H9 (cell line): Measurements from ENCODE around the gene ATP6V0B. TPM values are rescaled to one million over a fixed set of nuclear protein-coding genes. Genes with fewer than 3 reads are reported as not detected.
A peak's percentile ranks its signal among the peaks of the same experiment; 100 is the strongest.

Source experiments
- DNase-seq: peaks from one replicate; pipeline ENCODE4 v3.0.0-alpha.2; 2017
- H2AFZ ChIP-seq: one replicate; pipeline ENCODE4 v1.6.1; 2013; ENCODE audit warnings: mild to moderate bottlenecking, low read length, control low read depth, moderate library complexity
- H2AK5ac ChIP-seq: 2 replicates; pipeline ENCODE4 v1.6.1; 2013; ENCODE audit warnings: low read length, control low read depth, mixed read lengths; ENCODE audit not compliant: insufficient read length
- H2BK120ac ChIP-seq: one replicate; pipeline ENCODE4 v1.6.1; 2013; ENCODE audit warnings: low read depth, mild to moderate bottlenecking, low read length, control low read depth, inconsistent platforms; ENCODE audit not compliant: poor library complexity, severe bottlenecking
- H2BK12ac ChIP-seq: 2 replicates; pipeline ENCODE4 v1.6.1; 2013; ENCODE audit warnings: low read length, control low read depth, mixed read lengths, low read depth; ENCODE audit not compliant: insufficient read length
- H2BK15ac ChIP-seq: 2 replicates; pipeline ENCODE4 v1.6.1; 2013; ENCODE audit warnings: low read depth, low read length, control low read depth
- H2BK20ac ChIP-seq: one replicate; pipeline ENCODE4 v1.6.1; 2013; ENCODE audit warnings: low read depth, mild to moderate bottlenecking, low read length, control low read depth, inconsistent platforms; ENCODE audit not compliant: poor library complexity, severe bottlenecking
- H2BK5ac ChIP-seq: 2 replicates; pipeline ENCODE4 v1.6.1; 2013; ENCODE audit warnings: low read length, control low read depth, mixed read lengths; ENCODE audit not compliant: insufficient read length
- H3K14ac ChIP-seq: 2 replicates; pipeline ENCODE4 v1.6.1; 2013; ENCODE audit warnings: low read length, control low read depth; ENCODE audit not compliant: insufficient read depth
- H3K18ac ChIP-seq: 2 replicates; pipeline ENCODE4 v1.6.1; 2013; ENCODE audit warnings: low read depth, mild to moderate bottlenecking, mixed read lengths, low read length, control low read depth; ENCODE audit not compliant: insufficient read length
- H3K23ac ChIP-seq: 2 replicates; pipeline ENCODE4 v1.6.1; 2013; ENCODE audit warnings: low read length, control low read depth, mixed read lengths, low read depth; ENCODE audit not compliant: insufficient read length
- H3K23me2 ChIP-seq: 2 replicates; pipeline ENCODE4 v1.6.1; 2013; ENCODE audit warnings: low read depth, mild to moderate bottlenecking, mixed read lengths, low read length, control low read depth; ENCODE audit not compliant: insufficient read length, poor library complexity, severe bottlenecking
- H3K27ac ChIP-seq: 2 replicates; pipeline ENCODE4 v1.5.1; 2013; ENCODE audit warnings: low read length, control low read depth, mixed read lengths, low read depth; ENCODE audit not compliant: insufficient read length
- H3K27me3 ChIP-seq: 2 replicates; pipeline ENCODE4 v1.6.1; 2013; ENCODE audit warnings: low read length, control low read depth, inconsistent platforms; ENCODE audit not compliant: insufficient read depth
- H3K4ac ChIP-seq: 2 replicates; pipeline ENCODE4 v1.6.1; 2013; ENCODE audit warnings: low read depth, mild to moderate bottlenecking, control low read depth, inconsistent platforms, low read length, moderate library complexity
- H3K4me1 ChIP-seq: 2 replicates; pipeline ENCODE4 v1.6.1; 2013; ENCODE audit warnings: low read length, control low read depth, inconsistent platforms; ENCODE audit not compliant: insufficient read depth
- H3K4me2 ChIP-seq: 2 replicates; pipeline ENCODE4 v1.6.1; 2013; ENCODE audit warnings: low read length, control low read depth, mixed read lengths; ENCODE audit not compliant: insufficient read length, insufficient read depth
- H3K56ac ChIP-seq: 2 replicates; pipeline ENCODE4 v1.6.1; 2013; ENCODE audit warnings: low read depth, mild to moderate bottlenecking, mixed read lengths, low read length, control low read depth; ENCODE audit not compliant: insufficient read length
- H3K79me1 ChIP-seq: 2 replicates; pipeline ENCODE4 v1.6.1; 2013; ENCODE audit warnings: low read depth, mild to moderate bottlenecking, moderate library complexity, low read length, control low read depth, inconsistent platforms; ENCODE audit not compliant: insufficient read depth, poor library complexity, severe bottlenecking
- H3K79me2 ChIP-seq: 2 replicates; pipeline ENCODE4 v1.6.1; 2013; ENCODE audit warnings: low read length, control low read depth, inconsistent platforms; ENCODE audit not compliant: insufficient read depth
- H3K9ac ChIP-seq: 2 replicates; pipeline ENCODE4 v1.6.1; 2013; ENCODE audit warnings: low read length, control low read depth, mixed read lengths; ENCODE audit not compliant: insufficient read length; ENCODE audit errors: extremely low read depth
- H3K9me3 ChIP-seq: one replicate; pipeline ENCODE4 v1.6.1; 2013; ENCODE audit warnings: low read depth, low read length, inconsistent platforms; ENCODE audit not compliant: control insufficient read depth
- H3T11ph ChIP-seq: one replicate; pipeline ENCODE4 v1.6.1; 2013; ENCODE audit warnings: mild to moderate bottlenecking, low read length, control low read depth, inconsistent platforms
- H4K20me1 ChIP-seq: one replicate; pipeline ENCODE4 v1.6.1; 2013; ENCODE audit not compliant: control insufficient read depth, insufficient read length, insufficient read depth
- H4K5ac ChIP-seq: 2 replicates; pipeline ENCODE4 v1.6.1; 2013; ENCODE audit warnings: low read depth, mild to moderate bottlenecking, mixed read lengths, low read length, control low read depth; ENCODE audit not compliant: insufficient read length
- H4K8ac ChIP-seq: replicated peaks from 2 replicates; pipeline ENCODE4 v1.6.1; 2013; ENCODE audit warnings: low read length, control low read depth, mixed read lengths, low read depth; ENCODE audit not compliant: insufficient read length
- H4K91ac ChIP-seq: 2 replicates; pipeline ENCODE4 v1.6.1; 2013; ENCODE audit warnings: low read depth, mild to moderate bottlenecking, moderate library complexity, mixed read lengths, low read length, control low read depth; ENCODE audit not compliant: insufficient read length
- H3K27ac Mint-ChIP-seq, 3 experiments: 2 replicates in 2 of 3; 3 replicates in 1 of 3; pipeline ENCODE4 v1.8.0; 2020 to 2021; ENCODE audit warnings: mixed read lengths in 3 of 3, mild to moderate bottlenecking in 1 of 3, moderate library complexity in 1 of 3
- H3K27me3 Mint-ChIP-seq: 2 replicates; pipeline ENCODE4 v1.8.0; 2021; ENCODE audit warnings: low read depth, mild to moderate bottlenecking, moderate library complexity, mixed read lengths
- H3K36me3 Mint-ChIP-seq, 3 experiments: 2 replicates in 2 of 3; 3 replicates in 1 of 3; pipeline ENCODE4 v1.8.0; 2020 to 2021; ENCODE audit warnings: low read depth in 3 of 3, mixed read lengths in 3 of 3; ENCODE audit not compliant: insufficient read depth in 1 of 3
- H3K4me1 Mint-ChIP-seq, 2 experiments: 2 replicates each; pipeline ENCODE4 v1.8.0; 2020; ENCODE audit warnings: mixed read lengths in 2 of 2
- H3K4me3 Mint-ChIP-seq, 2 experiments: 2 replicates in 1 of 2; 3 replicates in 1 of 2; pipeline ENCODE4 v1.8.0; 2020 to 2021; ENCODE audit warnings: mild to moderate bottlenecking in 2 of 2, mixed read lengths in 2 of 2, moderate library complexity in 1 of 2
- H3K9me3 Mint-ChIP-seq, 2 experiments: 2 replicates in 1 of 2; 3 replicates in 1 of 2; pipeline ENCODE4 v1.8.0; 2020; ENCODE audit warnings: mild to moderate bottlenecking in 2 of 2, mixed read lengths in 2 of 2, moderate library complexity in 1 of 2
- WGBS: extraction: QIAGEN DNeasy Blood & Tissue Kit; methylation state at CpG from one replicate; pipeline ENCODE4 v1.1.7; 2013; ENCODE audit warnings: missing lambda C conversion rate, low lambda C conversion rate, mixed read lengths; ENCODE audit not compliant: insufficient read length; ENCODE audit errors: extremely low coverage; 5-methylcytosine and 5-hydroxymethylcytosine counted together
- total RNA-seq: library from RNA; stranded (reverse); gene quantifications from 2 replicates; pipeline ENCODE4 v1.2.1, GENCODE V29; 2021
- TF ChIP-seq, protein P1 (sequence below): fragments of 200-600 bp; sonication (generic); conservative IDR thresholded peaks from 3 replicates; pipeline ENCODE4 v1.8.0; 2021; ENCODE audit warnings: antibody characterized with exemption, mild to moderate bottlenecking

The ATP6V0B gene
- total RNA-seq, 1 experiment from 2014 or later: 131 TPM

DNA sequence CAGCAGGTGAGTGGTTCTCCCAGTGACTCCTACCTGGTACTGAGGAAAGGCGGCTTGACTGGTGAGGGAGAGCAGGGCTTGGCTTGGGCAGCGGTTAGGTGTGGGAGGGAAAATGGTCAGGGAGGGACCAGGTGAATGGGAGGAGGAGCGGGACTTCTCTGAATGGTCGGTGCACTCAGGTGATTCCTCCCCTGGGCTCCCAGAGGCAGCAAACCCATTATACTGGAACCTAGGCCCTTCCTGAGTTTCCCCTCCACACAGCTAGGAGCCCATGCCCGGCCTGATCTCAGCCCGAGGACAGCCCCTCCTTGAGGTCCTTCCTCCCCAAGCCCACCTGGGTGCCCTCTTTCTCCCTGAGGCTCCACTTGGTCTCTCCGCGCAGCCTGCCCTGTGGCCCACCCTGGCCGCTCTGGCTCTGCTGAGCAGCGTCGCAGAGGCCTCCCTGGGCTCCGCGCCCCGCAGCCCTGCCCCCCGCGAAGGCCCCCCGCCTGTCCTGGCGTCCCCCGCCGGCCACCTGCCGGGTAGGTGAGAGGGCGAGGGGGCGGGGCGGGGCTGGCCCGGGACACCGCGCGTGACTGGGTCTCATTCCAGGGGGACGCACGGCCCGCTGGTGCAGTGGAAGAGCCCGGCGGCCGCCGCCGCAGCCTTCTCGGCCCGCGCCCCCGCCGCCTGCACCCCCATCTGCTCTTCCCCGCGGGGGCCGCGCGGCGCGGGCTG, 38.9 kb upstream of the ATP6V0B start:
- H4K20me1 ChIP-seq: no peaks in the 10 kb centered on the region
- no peak overlapping the region for H3K4ac ChIP-seq
- no peaks in the 10 kb centered on the region for H3K9me3 ChIP-seq
- H2BK120ac ChIP-seq: no peak overlapping the region
- Mint-ChIP-seq H3K36me3 (peaks cover 0 to 6% (median 0%) of the 10 kb centered on the region in 3 experiments; a peak in 2 of 7 replicates), H3K27me3 (peaks cover 15% of the 10 kb centered on the region), H3K27ac (peak overlapping the region in 1 of 3 experiments; percentile 44; a peak in 1 of 7 replicates), H3K9me3 (no peaks in the 10 kb centered on the region), H3K4me3 (peak overlapping the region; percentile 62 to 69), H3K4me1 (peaks cover 46 to 49% of the 10 kb centered on the region in 2 experiments)
- H2BK12ac ChIP-seq: no peak overlapping the region
- no peak overlapping the region for H4K8ac ChIP-seq
- H2BK15ac ChIP-seq: no peak overlapping the region
- H3K79me1 ChIP-seq: no peaks in the 10 kb centered on the region
- peaks cover 21% of the 10 kb centered on the region for H3K23me2 ChIP-seq
- TF ChIP-seq, protein P1, sequence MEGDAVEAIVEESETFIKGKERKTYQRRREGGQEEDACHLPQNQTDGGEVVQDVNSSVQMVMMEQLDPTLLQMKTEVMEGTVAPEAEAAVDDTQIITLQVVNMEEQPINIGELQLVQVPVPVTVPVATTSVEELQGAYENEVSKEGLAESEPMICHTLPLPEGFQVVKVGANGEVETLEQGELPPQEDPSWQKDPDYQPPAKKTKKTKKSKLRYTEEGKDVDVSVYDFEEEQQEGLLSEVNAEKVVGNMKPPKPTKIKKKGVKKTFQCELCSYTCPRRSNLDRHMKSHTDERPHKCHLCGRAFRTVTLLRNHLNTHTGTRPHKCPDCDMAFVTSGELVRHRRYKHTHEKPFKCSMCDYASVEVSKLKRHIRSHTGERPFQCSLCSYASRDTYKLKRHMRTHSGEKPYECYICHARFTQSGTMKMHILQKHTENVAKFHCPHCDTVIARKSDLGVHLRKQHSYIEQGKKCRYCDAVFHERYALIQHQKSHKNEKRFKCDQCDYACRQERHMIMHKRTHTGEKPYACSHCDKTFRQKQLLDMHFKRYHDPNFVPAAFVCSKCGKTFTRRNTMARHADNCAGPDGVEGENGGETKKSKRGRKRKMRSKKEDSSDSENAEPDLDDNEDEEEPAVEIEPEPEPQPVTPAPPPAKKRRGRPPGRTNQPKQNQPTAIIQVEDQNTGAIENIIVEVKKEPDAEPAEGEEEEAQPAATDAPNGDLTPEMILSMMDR: no peak
- no peak overlapping the region for H2BK5ac ChIP-seq
- no peak overlapping the region for H2BK20ac ChIP-seq
- H3K4me1 ChIP-seq: peaks cover 8% of the 10 kb centered on the region; the same call in 1 of the 2 replicates
- H3K79me2 ChIP-seq: no peaks in the 10 kb centered on the region
- peak overlapping the region; percentile 10 for H3K4me2 ChIP-seq
- H3K27ac ChIP-seq: no peak overlapping the region
- WGBS: no CpG with 5 or more reads among the region's 48 CpGs
- H4K5ac ChIP-seq: no peak overlapping the region
- H4K91ac ChIP-seq: no peak overlapping the region
- H3K14ac ChIP-seq: no peak overlapping the region; the same call in 1 of the 2 replicates
- H3K9ac ChIP-seq: no peak overlapping the region
- no peak overlapping the region for H3T11ph ChIP-seq
- no peak overlapping the region for H3K56ac ChIP-seq
- H2AFZ ChIP-seq: no peak overlapping the region
- H3K27me3 ChIP-seq: no peaks in the 10 kb centered on the region
- H2AK5ac ChIP-seq: no peak overlapping the region
- no peak overlapping the region for H3K23ac ChIP-seq
- peak; percentile 87 for DNase-seq
- no peak overlapping the region for H3K18ac ChIP-seq
